Stimulated activated effector memory CD8-positive, alpha-beta T cell treated with anti-CD3 and anti-CD28 coated beads, Interleukin-12 subunit alpha, Interleukin-12 subunit beta, amount 100 ng/mL, for 72 hours (primary cell): ENCODE measurements around the gene METTL6.
"Not testable (repeated sequence)": the region's sequence is repeated elsewhere in the genome, so short reads cannot be mapped to it uniquely, and the experiment has no call there.

Experiments
- ATAC-seq: fragments of 150-1000 bp; cut with Tn5 transposase; 2 replicates; pipeline ENCODE4 v1.10.0; 2021
- DNase-seq, 2 donors: peaks; one replicate each; pipeline ENCODE4 v3.0.0; 2021 to 2022; ENCODE audit warnings: low spot score in 2 of 2
- H3K27ac Mint-ChIP-seq: one replicate; pipeline ENCODE4 v1.8.0; 2022; ENCODE audit warnings: mild to moderate bottlenecking, mixed read lengths
- H3K36me3 Mint-ChIP-seq: one replicate; pipeline ENCODE4 v1.8.0; 2022; ENCODE audit warnings: mild to moderate bottlenecking, mixed read lengths
- H3K4me1 Mint-ChIP-seq: one replicate; pipeline ENCODE4 v1.8.0; 2022; ENCODE audit warnings: mixed read lengths
- H3K4me3 Mint-ChIP-seq: one replicate; pipeline ENCODE4 v1.8.0; 2022; ENCODE audit warnings: mild to moderate bottlenecking, mixed read lengths
- H3K9me3 Mint-ChIP-seq: one replicate; pipeline ENCODE4 v1.8.0; 2022; ENCODE audit warnings: mixed read lengths

METTL6 gene

GRCh38 chr3:15433531-15433930 is 6.2 kb upstream of the METTL6 start:
- H3K27ac Mint-ChIP-seq, result no peak overlapping the region

GRCh38 chr3:15431256-15431837 is 4.0 kb upstream of the METTL6 start:
- H3K4me3 Mint-ChIP-seq, result no peak overlapping the region
- H3K36me3 Mint-ChIP-seq, result peaks cover 93% of the 10 kb centered on the region

More at GRCh38 chr3:15433531-15433930, 6.2 kb upstream of the METTL6 start:
- DNase-seq, result no peak
- no peaks in the 10 kb centered on the region for H3K9me3 Mint-ChIP-seq
- H3K4me3 Mint-ChIP-seq, result no peak overlapping the region
- peaks cover 20% of the 10 kb centered on the region for H3K4me1 Mint-ChIP-seq
- peaks cover 100% of the 10 kb centered on the region for H3K36me3 Mint-ChIP-seq
- ATAC-seq, result no peak

GRCh38 chr3:15430624-15431023 is 3.3 kb upstream of the METTL6 start:
- peaks cover 91% of the 10 kb centered on the region for H3K36me3 Mint-ChIP-seq
- peak overlapping the region; percentile 83 for H3K4me3 Mint-ChIP-seq
- H3K4me1 Mint-ChIP-seq, result peaks cover 40% of the 10 kb centered on the region
- H3K27ac Mint-ChIP-seq, result peak overlapping the region; percentile 69
- no peak for DNase-seq
- no peaks in the 10 kb centered on the region for H3K9me3 Mint-ChIP-seq
- ATAC-seq, result no peak

More at GRCh38 chr3:15431256-15431837, 4.0 kb upstream of the METTL6 start:
- DNase-seq (no peak), ATAC-seq (no peak)
- H3K9me3 Mint-ChIP-seq, result no peaks in the 10 kb centered on the region
- peak overlapping the region; percentile 69 for H3K27ac Mint-ChIP-seq
- H3K4me1 Mint-ChIP-seq, result peaks cover 33% of the 10 kb centered on the region

- DNase-seq, result no peak
- no peaks in the 10 kb centered on the region for H3K9me3 Mint-ChIP-seq
- H3K4me1 Mint-ChIP-seq, result peaks cover 47% of the 10 kb centered on the region
- peak overlapping the region; percentile 83 for H3K4me3 Mint-ChIP-seq
- ATAC-seq, result no peak
- H3K27ac Mint-ChIP-seq, result peak overlapping the region; percentile 99
- H3K36me3 Mint-ChIP-seq, result peaks cover 81% of the 10 kb centered on the region
Observed at GRCh38 chr3:15429080-15429479, 1.7 kb upstream of the METTL6 start.

GRCh38 chr3:15428539-15428938 is 1.2 kb upstream of the METTL6 start:
- DNase-seq, result no peak
- Mint-ChIP-seq H3K4me1 (peaks cover 47% of the 10 kb centered on the region), H3K36me3 (peaks cover 81% of the 10 kb centered on the region), H3K4me3 (peak overlapping the region; percentile 83), H3K27ac (peak overlapping the region; percentile 99), H3K9me3 (no peaks in the 10 kb centered on the region)
- peak; percentile 88 for ATAC-seq

GRCh38 chr3:15427981-15428380 is 637 bp upstream of the METTL6 start:
- ATAC-seq (no peak), DNase-seq (no peak)
- Mint-ChIP-seq H3K4me1 (peaks cover 47% of the 10 kb centered on the region), H3K27ac (peak overlapping the region; percentile 99), H3K36me3 (peaks cover 81% of the 10 kb centered on the region), H3K9me3 (no peaks in the 10 kb centered on the region), H3K4me3 (peak overlapping the region; percentile 83)

- ATAC-seq (no peak), DNase-seq (no peak)
- Mint-ChIP-seq H3K36me3 (peaks cover 80% of the 10 kb centered on the region), H3K27ac (peak overlapping the region; percentile 99), H3K4me1 (peaks cover 47% of the 10 kb centered on the region), H3K4me3 (peak overlapping the region; percentile 83), H3K9me3 (no peaks in the 10 kb centered on the region)
Observed at GRCh38 chr3:15426579-15427118, 695 bp downstream of the METTL6 start.

GRCh38 chr3:15420871-15421270 is 6.5 kb downstream of the METTL6 start:
- peaks cover 53% of the 10 kb centered on the region for H3K36me3 Mint-ChIP-seq
- H3K27ac Mint-ChIP-seq, result no peak overlapping the region
- H3K4me3 Mint-ChIP-seq, result no peak overlapping the region
- no peaks in the 10 kb centered on the region for H3K9me3 Mint-ChIP-seq
- DNase-seq, result no peak
- ATAC-seq, result no peak
- H3K4me1 Mint-ChIP-seq, result peaks cover 20% of the 10 kb centered on the region

- H3K27ac Mint-ChIP-seq, H3K4me3 Mint-ChIP-seq, H3K4me1 Mint-ChIP-seq, H3K9me3 Mint-ChIP-seq, ATAC-seq, DNase-seq: not testable (repeated sequence)
- H3K36me3 Mint-ChIP-seq, result peaks cover 60% of the 10 kb centered on the region
Observed at GRCh38 chr3:15410966-15411365, 16.4 kb downstream of the METTL6 start.

GRCh38 chr3:15409774-15410173 is 17.6 kb downstream of the METTL6 start:
- Mint-ChIP-seq H3K9me3 (no peaks in the 10 kb centered on the region), H3K4me1 (no peaks in the 10 kb centered on the region), H3K36me3 (peaks cover 49% of the 10 kb centered on the region), H3K27ac (no peak overlapping the region), H3K4me3 (no peak overlapping the region)
- ATAC-seq (no peak), DNase-seq (no peak)

- Mint-ChIP-seq H3K27ac (no peak overlapping the region), H3K36me3 (peaks cover 43% of the 10 kb centered on the region), H3K4me3 (no peak overlapping the region), H3K9me3 (no peaks in the 10 kb centered on the region), H3K4me1 (no peaks in the 10 kb centered on the region)
- no peak for ATAC-seq
- no peak for DNase-seq
Observed at GRCh38 chr3:15409239-15409638, 18.1 kb downstream of the METTL6 start.

GRCh38 chr3:15405448-15406050 is 21.8 kb downstream of the METTL6 start:
- Mint-ChIP-seq H3K36me3 (peaks cover 7% of the 10 kb centered on the region), H3K27ac (no peak overlapping the region), H3K4me1 (peaks cover 11% of the 10 kb centered on the region), H3K9me3 (no peaks in the 10 kb centered on the region), H3K4me3 (no peak overlapping the region)
- ATAC-seq, result peak; percentile 62
- no peak for DNase-seq

- ATAC-seq (no peak), DNase-seq (no peak)
- Mint-ChIP-seq H3K36me3 (no peaks in the 10 kb centered on the region), H3K27ac (no peak overlapping the region), H3K4me3 (no peak overlapping the region), H3K4me1 (peaks cover 18% of the 10 kb centered on the region), H3K9me3 (no peaks in the 10 kb centered on the region)
Observed at GRCh38 chr3:15404767-15405166, 22.6 kb downstream of the METTL6 start.

- Mint-ChIP-seq H3K4me3 (no peak overlapping the region), H3K9me3 (no peaks in the 10 kb centered on the region), H3K36me3 (no peaks in the 10 kb centered on the region), H3K27ac (no peak overlapping the region), H3K4me1 (peaks cover 26% of the 10 kb centered on the region)
- DNase-seq (no peak), ATAC-seq (no peak)
Observed at GRCh38 chr3:15403965-15404364, 23.4 kb downstream of the METTL6 start.

- ATAC-seq, result no peak
Observed at GRCh38 chr3:15403495-15403894, 23.8 kb downstream of the METTL6 start.

GRCh38 chr3:15401936-15402335 is 25.4 kb downstream of the METTL6 start:
- Mint-ChIP-seq H3K36me3 (no peaks in the 10 kb centered on the region), H3K4me3 (no peak overlapping the region), H3K27ac (peak overlapping the region; percentile 1), H3K9me3 (no peaks in the 10 kb centered on the region), H3K4me1 (peaks cover 31% of the 10 kb centered on the region)
- ATAC-seq (no peak), DNase-seq (no peak)

More at GRCh38 chr3:15403495-15403894, 23.8 kb downstream of the METTL6 start:
- Mint-ChIP-seq H3K27ac (no peak overlapping the region), H3K9me3 (no peaks in the 10 kb centered on the region), H3K4me3 (no peak overlapping the region), H3K4me1 (peaks cover 31% of the 10 kb centered on the region), H3K36me3 (no peaks in the 10 kb centered on the region)
- DNase-seq, result no peak
